ENCODE measurements around the gene NDOR1.

- TF ChIP-seq CTCF (IDR thresholded peaks at IDR 0.05; ENCODE audit: extremely low read depth in 1 of 2, insufficient read depth in 1 of 2, low read depth in 1 of 2, low read length in 2 of 2) (no peak), EZH2 (IDR thresholded peaks at IDR 0.05; ENCODE audit: borderline replicate concordance, low read depth, low read length, severe bottlenecking) (no peak)
Observed at GRCh38 chr9:137225699-137226331, 20.3 kb downstream of the NDOR1 start.

All from endothelial cell of umbilical vein (primary cell).